Measurements from ENCODE around the gene FOXL2NB.

DNA sequence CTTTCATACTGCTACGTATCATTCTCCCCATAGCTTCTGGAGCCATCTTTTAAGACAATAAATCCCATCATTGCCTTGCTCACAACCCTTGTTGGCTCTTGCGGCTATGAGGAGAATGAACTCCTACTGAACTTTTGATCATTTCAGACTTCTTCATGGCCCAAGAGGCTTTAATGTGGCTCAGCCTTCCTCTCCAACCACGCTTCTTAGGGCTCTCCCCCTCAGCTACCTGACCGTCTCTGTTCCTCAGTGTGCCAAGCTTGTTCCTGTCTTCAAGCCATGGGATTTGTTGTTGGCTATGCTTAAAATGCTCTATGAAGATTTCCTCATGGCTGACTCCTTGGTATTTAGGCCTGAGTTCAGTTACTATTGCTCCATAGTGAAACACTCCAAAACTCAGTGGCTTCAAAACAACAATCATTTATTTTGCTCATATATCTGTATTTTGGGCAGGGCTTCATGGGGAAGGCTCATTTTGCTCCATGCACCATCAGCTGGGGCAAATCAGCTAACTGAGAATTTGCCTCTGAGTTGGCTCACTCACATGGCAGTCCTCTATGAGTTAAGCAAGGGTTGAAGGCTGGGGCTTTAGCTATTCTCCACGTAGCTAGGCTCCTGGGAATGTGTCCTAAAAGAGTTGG lies 47.5 kb upstream of the FOXL2NB start:
- TF ChIP-seq POLR2A (IDR thresholded peaks at IDR 0.05; ENCODE audit: low read length): no peak
- TF ChIP-seq SREBF2 (IDR thresholded peaks at IDR 0.05): no peak
- no peak for TF ChIP-seq HOXB5 (CRISPR knock-in tag; IDR thresholded peaks at IDR 0.05)
- no peak for TF ChIP-seq MAFK (IDR thresholded peaks at IDR 0.05; ENCODE audit: partially characterized antibody)
- TF ChIP-seq, protein P1, sequence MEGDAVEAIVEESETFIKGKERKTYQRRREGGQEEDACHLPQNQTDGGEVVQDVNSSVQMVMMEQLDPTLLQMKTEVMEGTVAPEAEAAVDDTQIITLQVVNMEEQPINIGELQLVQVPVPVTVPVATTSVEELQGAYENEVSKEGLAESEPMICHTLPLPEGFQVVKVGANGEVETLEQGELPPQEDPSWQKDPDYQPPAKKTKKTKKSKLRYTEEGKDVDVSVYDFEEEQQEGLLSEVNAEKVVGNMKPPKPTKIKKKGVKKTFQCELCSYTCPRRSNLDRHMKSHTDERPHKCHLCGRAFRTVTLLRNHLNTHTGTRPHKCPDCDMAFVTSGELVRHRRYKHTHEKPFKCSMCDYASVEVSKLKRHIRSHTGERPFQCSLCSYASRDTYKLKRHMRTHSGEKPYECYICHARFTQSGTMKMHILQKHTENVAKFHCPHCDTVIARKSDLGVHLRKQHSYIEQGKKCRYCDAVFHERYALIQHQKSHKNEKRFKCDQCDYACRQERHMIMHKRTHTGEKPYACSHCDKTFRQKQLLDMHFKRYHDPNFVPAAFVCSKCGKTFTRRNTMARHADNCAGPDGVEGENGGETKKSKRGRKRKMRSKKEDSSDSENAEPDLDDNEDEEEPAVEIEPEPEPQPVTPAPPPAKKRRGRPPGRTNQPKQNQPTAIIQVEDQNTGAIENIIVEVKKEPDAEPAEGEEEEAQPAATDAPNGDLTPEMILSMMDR (IDR thresholded peaks at IDR 0.05): no peak
- TF ChIP-seq, protein P2, sequence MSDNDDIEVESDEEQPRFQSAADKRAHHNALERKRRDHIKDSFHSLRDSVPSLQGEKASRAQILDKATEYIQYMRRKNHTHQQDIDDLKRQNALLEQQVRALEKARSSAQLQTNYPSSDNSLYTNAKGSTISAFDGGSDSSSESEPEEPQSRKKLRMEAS (IDR thresholded peaks at IDR 0.05): no peak
- no peak for TF ChIP-seq NFE2L2 (conservative IDR thresholded peaks at IDR 0.05; ENCODE audit: low read length)
- no peak for TF ChIP-seq RCOR1 (IDR thresholded peaks at IDR 0.05; ENCODE audit: low read depth, low read length)
- TF ChIP-seq, protein P3, sequence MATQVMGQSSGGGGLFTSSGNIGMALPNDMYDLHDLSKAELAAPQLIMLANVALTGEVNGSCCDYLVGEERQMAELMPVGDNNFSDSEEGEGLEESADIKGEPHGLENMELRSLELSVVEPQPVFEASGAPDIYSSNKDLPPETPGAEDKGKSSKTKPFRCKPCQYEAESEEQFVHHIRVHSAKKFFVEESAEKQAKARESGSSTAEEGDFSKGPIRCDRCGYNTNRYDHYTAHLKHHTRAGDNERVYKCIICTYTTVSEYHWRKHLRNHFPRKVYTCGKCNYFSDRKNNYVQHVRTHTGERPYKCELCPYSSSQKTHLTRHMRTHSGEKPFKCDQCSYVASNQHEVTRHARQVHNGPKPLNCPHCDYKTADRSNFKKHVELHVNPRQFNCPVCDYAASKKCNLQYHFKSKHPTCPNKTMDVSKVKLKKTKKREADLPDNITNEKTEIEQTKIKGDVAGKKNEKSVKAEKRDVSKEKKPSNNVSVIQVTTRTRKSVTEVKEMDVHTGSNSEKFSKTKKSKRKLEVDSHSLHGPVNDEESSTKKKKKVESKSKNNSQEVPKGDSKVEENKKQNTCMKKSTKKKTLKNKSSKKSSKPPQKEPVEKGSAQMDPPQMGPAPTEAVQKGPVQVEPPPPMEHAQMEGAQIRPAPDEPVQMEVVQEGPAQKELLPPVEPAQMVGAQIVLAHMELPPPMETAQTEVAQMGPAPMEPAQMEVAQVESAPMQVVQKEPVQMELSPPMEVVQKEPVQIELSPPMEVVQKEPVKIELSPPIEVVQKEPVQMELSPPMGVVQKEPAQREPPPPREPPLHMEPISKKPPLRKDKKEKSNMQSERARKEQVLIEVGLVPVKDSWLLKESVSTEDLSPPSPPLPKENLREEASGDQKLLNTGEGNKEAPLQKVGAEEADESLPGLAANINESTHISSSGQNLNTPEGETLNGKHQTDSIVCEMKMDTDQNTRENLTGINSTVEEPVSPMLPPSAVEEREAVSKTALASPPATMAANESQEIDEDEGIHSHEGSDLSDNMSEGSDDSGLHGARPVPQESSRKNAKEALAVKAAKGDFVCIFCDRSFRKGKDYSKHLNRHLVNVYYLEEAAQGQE (IDR thresholded peaks at IDR 0.05): no peak
